Cerebellar nuclear complex (tissue), 1 donor: ENCODE data around the gene GADD45G.

ENCODE experiments used
- DNase-seq, 2 experiments: peaks; one replicate each; lab custom pipeline; 2025; lab: John Stamatoyannopoulos, UW

The GADD45G gene

GRCh38 chr9:89609426-89610006 lies 4.7 kb downstream of the GADD45G start:
- no peak for DNase-seq

- no peak for DNase-seq
These were observed 5.6 kb downstream of the GADD45G start for GRCh38 chr9:89610391-89610925.

GRCh38 chr9:89611425-89611824 lies 6.6 kb downstream of the GADD45G start:
- no peak for DNase-seq

- no peak for DNase-seq
These were observed 7.9 kb downstream of the GADD45G start for GRCh38 chr9:89612566-89613278.

GRCh38 chr9:89613912-89614892 lies 9.4 kb downstream of the GADD45G start:
- no peak for DNase-seq

GRCh38 chr9:89615661-89616060 lies 10.8 kb downstream of the GADD45G start:
- DNase-seq: no peak

GRCh38 chr9:89616411-89616810 lies 11.6 kb downstream of the GADD45G start:
- DNase-seq: no peak

- DNase-seq: no peak
These were observed 13.2 kb downstream of the GADD45G start for GRCh38 chr9:89617978-89618377.

- DNase-seq: no peak
These were observed 14.2 kb downstream of the GADD45G start for GRCh38 chr9:89619019-89619418.

GRCh38 chr9:89619424-89620138 lies 14.8 kb downstream of the GADD45G start:
- peak; percentile 58 to 64 for DNase-seq

GRCh38 chr9:89621031-89621430 lies 16.2 kb downstream of the GADD45G start:
- no peak for DNase-seq

- no peak for DNase-seq
These were observed 16.9 kb downstream of the GADD45G start for GRCh38 chr9:89621676-89622075.

GRCh38 chr9:89622933-89623861 lies 18.4 kb downstream of the GADD45G start:
- no peak for DNase-seq

GRCh38 chr9:89623925-89624420 lies 19.2 kb downstream of the GADD45G start:
- no peak for DNase-seq

- no peak for DNase-seq
These were observed 21.2 kb downstream of the GADD45G start for GRCh38 chr9:89625721-89626687.

GRCh38 chr9:89626741-89627265 lies 22.0 kb downstream of the GADD45G start:
- no peak for DNase-seq

GRCh38 chr9:89628601-89629000 lies 23.8 kb downstream of the GADD45G start:
- no peak for DNase-seq

- DNase-seq: no peak
These were observed 24.5 kb downstream of the GADD45G start for GRCh38 chr9:89629081-89629976.
